DOHH2 (cell line): ENCODE data around the gene EMB.

Experiments
- H3F3A ChIP-seq: fragments of 200-600 bp; sonication (generic), shearing (Covaris generic); 2 replicates; pipeline ENCODE4 v1.6.0; 2016; ENCODE audit warnings: antibody characterized with exemption, mild to moderate bottlenecking; ENCODE audit not compliant: control insufficient read depth, insufficient read depth
- H3K27ac ChIP-seq: fragments of 200-600 bp; sonication (generic); 2 replicates; pipeline ENCODE4 v1.5.1; 2014; ENCODE audit warnings: low read depth, mild to moderate bottlenecking, low read length, moderate library complexity
- H3K27me3 ChIP-seq: fragments of 200-600 bp; sonication (generic); 2 replicates; pipeline ENCODE4 v1.6.1; 2014; ENCODE audit warnings: mild to moderate bottlenecking, low read length, mixed read lengths; ENCODE audit not compliant: control insufficient read depth
- H3K36me3 ChIP-seq: fragments of 200-600 bp; sonication (generic); 2 replicates; pipeline ENCODE4 v1.6.1; 2014; ENCODE audit warnings: mild to moderate bottlenecking, low read length, moderate library complexity, mixed read lengths; ENCODE audit not compliant: control insufficient read depth
- H3K4me1 ChIP-seq: fragments of 200-600 bp; sonication (generic); 2 replicates; pipeline ENCODE4 v1.6.1; 2014; ENCODE audit warnings: mild to moderate bottlenecking, low read length, mixed read lengths; ENCODE audit not compliant: control insufficient read depth
- H3K4me2 ChIP-seq: fragments of 200-600 bp; sonication (generic); 2 replicates; pipeline ENCODE4 v1.6.0; 2014; ENCODE audit warnings: mild to moderate bottlenecking, low read length, moderate library complexity
- H3K4me3 ChIP-seq: fragments of 200-600 bp; sonication (generic); 2 replicates; pipeline ENCODE4 v1.5.1; 2014; ENCODE audit warnings: mild to moderate bottlenecking, low read length, mixed read lengths
- H3K79me2 ChIP-seq: fragments of 200-600 bp; sonication (generic); 2 replicates; pipeline ENCODE4 v1.6.1; 2014; ENCODE audit warnings: mild to moderate bottlenecking, low read length, mixed read lengths; ENCODE audit not compliant: control insufficient read depth
- H3K9me2 ChIP-seq: fragments of 200-600 bp; sonication (generic); replicated peaks from 2 replicates; pipeline ENCODE4 v1.6.1; 2014; ENCODE audit warnings: mild to moderate bottlenecking, low read length, mixed read lengths; ENCODE audit not compliant: control insufficient read depth
- H3K9me3 ChIP-seq: fragments of 200-600 bp; sonication (generic); 2 replicates; pipeline ENCODE4 v1.6.1; 2014; ENCODE audit warnings: antibody characterized with exemption, low read length, mixed read lengths; ENCODE audit not compliant: control insufficient read depth, insufficient read depth
- H4K20me1 ChIP-seq: fragments of 200-600 bp; sonication (generic); 2 replicates; pipeline ENCODE4 v1.6.0; 2014; ENCODE audit warnings: low read depth, mild to moderate bottlenecking, antibody characterized with exemption, low read length, moderate library complexity; ENCODE audit not compliant: control insufficient read depth, insufficient read depth
- CTCF ChIP-seq: fragments of 200-600 bp; sonication (generic); IDR thresholded peaks from one replicate; pipeline ENCODE4 v1.5.1; 2014; ENCODE audit warnings: antibody characterized with exemption, mild to moderate bottlenecking, low read depth, low read length; ENCODE audit not compliant: poor library complexity, severe bottlenecking
- EZH2phosphoT487 ChIP-seq: fragments of 200-600 bp; sonication (generic); IDR thresholded peaks from 2 replicates; pipeline ENCODE4 v1.6.1; 2017; ENCODE audit warnings: borderline replicate concordance, mild to moderate bottlenecking, antibody characterized with exemption, low read length, moderate library complexity, mixed read lengths

The EMB gene

GRCh38 chr5:50359187-50359586, 81.9 kb downstream of the EMB start:
- no peaks in the 10 kb centered on the region for H3K9me3 ChIP-seq
- TF ChIP-seq EZH2phosphoT487: no peak
- no peak for TF ChIP-seq CTCF
- no peak overlapping the region for H3K4me2 ChIP-seq
- H3K27me3 ChIP-seq: no peaks in the 10 kb centered on the region
- no peaks in the 10 kb centered on the region for H3F3A ChIP-seq
- no peaks in the 10 kb centered on the region for H4K20me1 ChIP-seq
- no peak overlapping the region for H3K4me3 ChIP-seq
- no peaks in the 10 kb centered on the region for H3K79me2 ChIP-seq
- no peaks in the 10 kb centered on the region for H3K9me2 ChIP-seq
- H3K4me1 ChIP-seq: no peaks in the 10 kb centered on the region
- H3K27ac ChIP-seq: no peak overlapping the region
- H3K36me3 ChIP-seq: no peaks in the 10 kb centered on the region

- Histone ChIP-seq H3K4me2 (no peak overlapping the region), H3K9me3 (no peaks in the 10 kb centered on the region), H3K9me2 (no peaks in the 10 kb centered on the region), H3K27ac (no peak overlapping the region), H3K27me3 (no peaks in the 10 kb centered on the region), H4K20me1 (no peaks in the 10 kb centered on the region), H3K36me3 (no peaks in the 10 kb centered on the region), H3K4me1 (no peaks in the 10 kb centered on the region), H3F3A (no peaks in the 10 kb centered on the region), H3K79me2 (no peaks in the 10 kb centered on the region), H3K4me3 (no peak overlapping the region)
- TF ChIP-seq CTCF: no peak
Observed at GRCh38 chr5:50352382-50352781, 88.7 kb downstream of the EMB start.
